ENCODE results near the gene RAB3IL1.

The RAB3IL1 gene

GRCh38 chr11:61919705-61920631, 2.6 kb upstream of the RAB3IL1 start:
- no peak overlapping the region for H3K9ac ChIP-seq (ENCODE audit: low read length)
- H4K8ac ChIP-seq (ENCODE audit: low read length) = no peak overlapping the region
- no peak overlapping the region for H2AK5ac ChIP-seq (ENCODE audit: low read length, severe bottlenecking)
- peak overlapping the region in 1 of 2 experiments; percentile 67 for H3K14ac ChIP-seq (ENCODE audit: low read length in 2 of 2)
- H3K9me3 ChIP-seq (ENCODE audit: control insufficient read depth, low read length) = no peaks in the 10 kb centered on the region
- no peak overlapping the region for H3K23ac ChIP-seq (ENCODE audit: low read length in 2 of 2)
- no peak overlapping the region for H3K4me3 ChIP-seq (ENCODE audit: insufficient read depth in 1 of 2, low read depth in 1 of 2, low read length in 2 of 2)
- H3K18ac ChIP-seq (ENCODE audit: low read depth in 1 of 2, low read length in 2 of 2) = peak overlapping the region in 1 of 2 experiments; percentile 59
- H2BK120ac ChIP-seq (ENCODE audit: low read depth, low read length) = no peak overlapping the region
- no peak overlapping the region for H3K4me2 ChIP-seq (ENCODE audit: low read length, poor library complexity, severe bottlenecking)
- no peak overlapping the region for H2AFZ ChIP-seq (ENCODE audit: low read depth, low read length)
- no peaks in the 10 kb centered on the region for H3K79me1 ChIP-seq (replicated peaks; ENCODE audit: low read length, poor library complexity, severe bottlenecking)
- H3K36me3 ChIP-seq (ENCODE audit: control insufficient read depth in 1 of 2, insufficient read depth in 2 of 2, low read depth in 1 of 2, low read length in 2 of 2) = no peaks in the 10 kb centered on the region
- DNase-seq = no peak
- H3K4ac ChIP-seq (ENCODE audit: low read depth in 1 of 2, low read length in 2 of 2) = no peak overlapping the region
- 75% methylated on average over 13 of the region's 13 CpGs for WGBS
- H4K91ac ChIP-seq (ENCODE audit: low read length) = no peak overlapping the region
- H2BK15ac ChIP-seq (ENCODE audit: low read depth, poor library complexity, severe bottlenecking) = no peak overlapping the region
- no peak overlapping the region for H2BK5ac ChIP-seq (ENCODE audit: low read depth, low read length, poor library complexity, severe bottlenecking)
- H2BK12ac ChIP-seq (ENCODE audit: low read length in 2 of 2) = peak overlapping the region in 1 of 2 experiments; percentile 80
- peaks cover 37% of the 10 kb centered on the region for H3K4me1 ChIP-seq (ENCODE audit: control insufficient read depth, insufficient read depth, low read depth, low read length)
- H3K27me3 ChIP-seq (ENCODE audit: control insufficient read depth in 1 of 2, insufficient read depth in 1 of 2, low read length in 2 of 2) = peaks cover 0 to 47% of the 10 kb centered on the region in 2 experiments
- H3K27ac ChIP-seq (ENCODE audit: low read length, poor library complexity, severe bottlenecking) = no peak overlapping the region

DNA sequence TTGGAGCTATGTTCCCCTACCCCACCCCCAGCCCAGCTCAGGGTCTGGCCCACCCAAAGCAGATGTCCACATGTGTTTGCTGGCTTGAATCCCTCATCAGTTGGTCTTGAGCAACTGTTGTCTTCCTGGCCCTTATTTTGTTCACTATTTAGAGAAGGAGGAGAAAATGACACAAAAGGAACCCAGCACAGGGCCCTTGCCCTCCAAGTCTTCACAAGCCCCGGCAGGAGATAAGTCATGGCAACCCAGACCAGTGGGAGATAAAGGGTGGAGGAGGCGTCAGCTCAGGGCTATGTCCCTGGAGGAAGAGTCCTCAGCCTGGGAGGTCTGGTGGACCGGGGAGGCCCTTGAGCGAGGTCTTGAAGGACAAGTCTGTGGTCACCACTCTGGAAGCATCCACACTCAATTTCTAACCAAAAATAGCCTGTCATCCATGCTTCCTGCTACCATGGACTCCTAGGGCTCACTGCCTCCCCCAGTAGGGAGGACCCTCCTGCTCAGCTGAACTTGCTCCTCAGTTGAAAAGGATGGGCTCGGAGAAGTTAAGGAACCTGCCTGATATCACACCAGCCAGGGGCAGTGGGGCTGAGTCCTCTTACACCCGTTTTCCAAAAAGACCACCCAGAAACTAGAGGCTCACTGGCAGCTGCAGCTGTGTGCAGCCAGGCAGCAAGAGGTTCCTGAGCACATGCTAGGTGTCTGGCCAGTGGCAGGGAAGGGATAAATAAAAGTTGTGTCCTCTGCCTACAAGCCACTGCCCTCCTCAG, 1.8 kb upstream of the RAB3IL1 start:
- no peak overlapping the region for H3K14ac ChIP-seq (ENCODE audit: low read length in 2 of 2)
- no peak for DNase-seq
- H2BK15ac ChIP-seq (ENCODE audit: low read depth, poor library complexity, severe bottlenecking) = no peak overlapping the region
- H3K27ac ChIP-seq (ENCODE audit: low read length, poor library complexity, severe bottlenecking) = no peak overlapping the region
- no peak overlapping the region for H2BK5ac ChIP-seq (ENCODE audit: low read depth, low read length, poor library complexity, severe bottlenecking)
- no peak overlapping the region for H3K4me2 ChIP-seq (ENCODE audit: low read length, poor library complexity, severe bottlenecking)
- no peak overlapping the region for H3K4me3 ChIP-seq (ENCODE audit: insufficient read depth in 1 of 2, low read depth in 1 of 2, low read length in 2 of 2)
- H3K36me3 ChIP-seq (ENCODE audit: control insufficient read depth in 1 of 2, insufficient read depth in 2 of 2, low read depth in 1 of 2, low read length in 2 of 2) = no peaks in the 10 kb centered on the region
- peak overlapping the region in 1 of 2 experiments; percentile 59 for H3K18ac ChIP-seq (ENCODE audit: low read depth in 1 of 2, low read length in 2 of 2)
- H3K4me1 ChIP-seq (ENCODE audit: control insufficient read depth, insufficient read depth, low read depth, low read length) = peaks cover 37% of the 10 kb centered on the region
- no peak overlapping the region for H4K8ac ChIP-seq (ENCODE audit: low read length)
- H4K91ac ChIP-seq (ENCODE audit: low read length) = no peak overlapping the region
- no peak overlapping the region for H3K23ac ChIP-seq (ENCODE audit: low read length in 2 of 2)
- H3K4ac ChIP-seq (ENCODE audit: low read depth in 1 of 2, low read length in 2 of 2) = no peak overlapping the region
- no peaks in the 10 kb centered on the region for H3K9me3 ChIP-seq (ENCODE audit: control insufficient read depth, low read length)
- H2BK120ac ChIP-seq (ENCODE audit: low read depth, low read length) = no peak overlapping the region
- 86% methylated on average over 6 of the region's 6 CpGs for WGBS
- no peak overlapping the region for H2AK5ac ChIP-seq (ENCODE audit: low read length, severe bottlenecking)
- no peak overlapping the region for H2AFZ ChIP-seq (ENCODE audit: low read depth, low read length)
- peaks cover 0 to 51% of the 10 kb centered on the region in 2 experiments for H3K27me3 ChIP-seq (ENCODE audit: control insufficient read depth in 1 of 2, insufficient read depth in 1 of 2, low read length in 2 of 2)
- H3K79me1 ChIP-seq (replicated peaks; ENCODE audit: low read length, poor library complexity, severe bottlenecking) = no peaks in the 10 kb centered on the region
- peak overlapping the region in 1 of 2 experiments; percentile 80 for H2BK12ac ChIP-seq (ENCODE audit: low read length in 2 of 2)
- no peak overlapping the region for H3K9ac ChIP-seq (ENCODE audit: low read length)

- Histone ChIP-seq H3K4ac (ENCODE audit: low read depth in 1 of 2, low read length in 2 of 2) (no peak overlapping the region), H2BK5ac (ENCODE audit: low read depth, low read length, poor library complexity, severe bottlenecking) (no peak overlapping the region), H3K4me1 (ENCODE audit: control insufficient read depth, insufficient read depth, low read depth, low read length) (peaks cover 31% of the 10 kb centered on the region), H3K23ac (ENCODE audit: low read length in 2 of 2) (no peak overlapping the region), H3K14ac (ENCODE audit: low read length in 2 of 2) (no peak overlapping the region), H3K4me3 (ENCODE audit: insufficient read depth in 1 of 2, low read depth in 1 of 2, low read length in 2 of 2) (peak overlapping the region in 1 of 2 experiments; percentile 83), H2BK15ac (ENCODE audit: low read depth, poor library complexity, severe bottlenecking) (peak overlapping the region; percentile 4), H3K9me3 (ENCODE audit: control insufficient read depth, low read length) (no peaks in the 10 kb centered on the region), H3K36me3 (ENCODE audit: control insufficient read depth in 1 of 2, insufficient read depth in 2 of 2, low read depth in 1 of 2, low read length in 2 of 2) (no peaks in the 10 kb centered on the region), H4K8ac (ENCODE audit: low read length) (no peak overlapping the region), H3K27me3 (ENCODE audit: control insufficient read depth in 1 of 2, insufficient read depth in 1 of 2, low read length in 2 of 2) (peaks cover 0 to 52% of the 10 kb centered on the region in 2 experiments), H2AK5ac (ENCODE audit: low read length, severe bottlenecking) (no peak overlapping the region), H2BK120ac (ENCODE audit: low read depth, low read length) (no peak overlapping the region), H2BK12ac (ENCODE audit: low read length in 2 of 2) (no peak overlapping the region), H2AFZ (ENCODE audit: low read depth, low read length) (no peak overlapping the region), H3K27ac (ENCODE audit: low read length, poor library complexity, severe bottlenecking) (no peak overlapping the region), H3K4me2 (ENCODE audit: low read length, poor library complexity, severe bottlenecking) (no peak overlapping the region), H3K79me1 (replicated peaks; ENCODE audit: low read length, poor library complexity, severe bottlenecking) (no peaks in the 10 kb centered on the region), H3K9ac (ENCODE audit: low read length) (peak overlapping the region; percentile 81), H3K18ac (ENCODE audit: low read depth in 1 of 2, low read length in 2 of 2) (peak overlapping the region in 1 of 2 experiments; percentile 1), H4K91ac (ENCODE audit: low read length) (peak overlapping the region; percentile 47)
- no peak for DNase-seq
- WGBS = 86% methylated on average over 14 of the region's 14 CpGs
Observed at GRCh38 chr11:61918251-61918937, 1.0 kb upstream of the RAB3IL1 start.

Measured in mesenchymal stem cell (in vitro differentiated cells and primary cell).